Kidney (tissue), 14 donors: ENCODE data around the gene NRP2. TPM values are rescaled to one million over a fixed set of nuclear protein-coding genes. Genes with fewer than 3 reads are reported as not detected.

Experiments used
- DNase-seq, 5 donors: peaks; one replicate each; pipeline ENCODE4 v3.0.0-alpha.2; 2013 to 2020
- FAIRE-seq: peaks from 2 replicates; lab custom pipeline; 2012; peaks lifted over from hg19 to GRCh38; lab: Jason Lieb, UNC
- H3K27ac ChIP-seq, 2 donors: one replicate each; pipeline ENCODE4 v1.7.0; 2013; ENCODE audit warnings: low read depth in 2 of 2, low read length in 2 of 2, inconsistent platforms in 1 of 2
- H3K27me3 ChIP-seq: one replicate; pipeline ENCODE4 v1.7.1; 2013; ENCODE audit warnings: low read length, inconsistent platforms; ENCODE audit not compliant: control insufficient read depth, insufficient read depth
- H3K36me3 ChIP-seq, 3 donors: one replicate each; pipeline versions ENCODE4 v1.7.0 to v1.7.1; 2013; ENCODE audit warnings: low read length in 3 of 3, control low read depth in 1 of 3, inconsistent platforms in 1 of 3; ENCODE audit not compliant: insufficient read depth in 3 of 3, control insufficient read depth in 2 of 3
- H3K4me1 ChIP-seq, 3 donors: one replicate each; pipeline versions ENCODE4 v1.7.0 to v1.7.1; 2013; ENCODE audit warnings: low read length in 3 of 3, inconsistent platforms in 1 of 3, low read depth in 1 of 3; ENCODE audit not compliant: control insufficient read depth in 2 of 3, insufficient read depth in 2 of 3
- H3K4me3 ChIP-seq, 3 donors: one replicate each; pipeline versions ENCODE4 v1.7.0 to v1.8.1; 2013; ENCODE audit warnings: low read length in 3 of 3, control low read depth in 1 of 3, inconsistent platforms in 1 of 3
- H3K9ac ChIP-seq, 3 donors: one replicate each; pipeline versions ENCODE4 v1.7.0 to v1.7.1; 2013; ENCODE audit warnings: low read length in 3 of 3, control low read depth in 1 of 3, inconsistent platforms in 1 of 3
- H3K9me3 ChIP-seq, 3 donors: one replicate each; pipeline versions ENCODE4 v1.7.0 to v1.7.1; 2013; ENCODE audit warnings: low read length in 3 of 3, control low read depth in 1 of 3, inconsistent platforms in 1 of 3; ENCODE audit not compliant: control insufficient read depth in 2 of 3, insufficient read depth in 1 of 3
- intact Hi-C: fragments of 100-400 bp; cut with DNase I; formaldehyde crosslinking; loops from one replicate; pipeline ENCODE4 v1.11.1; 2022
- polyA plus RNA-seq: library from polyadenylated mRNA; stranded (reverse); fragments of 350-450 nt; fragmentation: Illumina TruSeq; extraction: RNeasy Lipid Tissue Mini Kit (QIAGEN cat#74804); gene quantifications from one replicate; pipeline ENCODE4 v1.2.3, GENCODE V29; 2014; ENCODE audit warnings: low read depth, low replicate concordance; ENCODE audit not compliant: insufficient read depth
- total RNA-seq: library from RNA; stranded (reverse); fragmentation: NEBNext Ultra II Directional; extraction: Animal tissue kit (Norgen Biotek cat#: 25700); gene quantifications from one replicate; pipeline ENCODE4 v1.2.1, GENCODE V29; 2021
- TF ChIP-seq, protein P1 (sequence below): IDR thresholded peaks from 3 replicates; pipeline ENCODE4 v1.5.1; 2012; ENCODE audit warnings: mild to moderate bottlenecking, moderate library complexity, borderline replicate concordance; ENCODE audit not compliant: insufficient read depth; ENCODE audit errors: extremely low read depth
- donor health status: control.
- donor health status: control.
- donor health status: control.
- donor health status: control.
- donor health status: control.
- donor health status: DM: yes; HTN: yes; CAD: no.
- donor health status: Normal renal cell carcinoma (clear cell type).

The NRP2 gene
- total and polyA plus RNA-seq, 2 donors from 2014 or later, result 2.3 to 37.7 TPM

DNA sequence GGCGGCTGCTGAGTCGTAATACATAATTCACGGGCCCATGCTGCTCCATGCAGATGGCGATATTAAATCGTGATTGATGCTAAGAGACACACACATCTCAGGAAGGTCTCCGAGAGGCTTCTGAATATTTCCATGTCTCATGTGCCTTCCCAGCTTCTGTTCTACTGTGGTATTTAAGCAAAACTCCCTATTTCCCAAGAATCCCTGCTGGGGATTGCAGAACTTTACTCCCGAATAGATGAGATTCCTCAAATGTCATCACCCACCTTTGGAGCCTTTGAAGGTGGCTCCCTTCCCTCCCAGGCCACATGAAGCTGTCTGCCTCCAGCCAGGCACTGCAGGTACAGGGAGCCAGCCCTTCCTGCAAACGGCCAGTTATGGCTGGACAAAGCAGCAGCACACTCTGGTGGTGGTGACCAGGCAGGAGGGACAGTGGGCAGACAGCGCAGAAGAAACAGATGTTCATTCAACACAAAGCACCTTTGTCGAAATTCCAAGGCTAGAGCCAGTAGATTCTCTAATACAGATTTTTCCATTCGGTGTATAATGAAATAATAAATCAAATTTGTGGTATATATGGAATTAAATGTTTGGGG is 14.1 kb downstream of the NRP2 start:
- Histone ChIP-seq H3K9ac (no peak overlapping the region), H3K27me3 (no peaks in the 10 kb centered on the region), H3K36me3 (no peaks in the 10 kb centered on the region), H3K9me3 (no peaks in the 10 kb centered on the region), H3K4me3 (no peak overlapping the region), H3K4me1 (peaks cover 0 to 13% (median 13%) of the 10 kb centered on the region in 3 donors), H3K27ac (no peak overlapping the region)
- intact Hi-C loops, result no loop called here
- TF ChIP-seq, protein P1, sequence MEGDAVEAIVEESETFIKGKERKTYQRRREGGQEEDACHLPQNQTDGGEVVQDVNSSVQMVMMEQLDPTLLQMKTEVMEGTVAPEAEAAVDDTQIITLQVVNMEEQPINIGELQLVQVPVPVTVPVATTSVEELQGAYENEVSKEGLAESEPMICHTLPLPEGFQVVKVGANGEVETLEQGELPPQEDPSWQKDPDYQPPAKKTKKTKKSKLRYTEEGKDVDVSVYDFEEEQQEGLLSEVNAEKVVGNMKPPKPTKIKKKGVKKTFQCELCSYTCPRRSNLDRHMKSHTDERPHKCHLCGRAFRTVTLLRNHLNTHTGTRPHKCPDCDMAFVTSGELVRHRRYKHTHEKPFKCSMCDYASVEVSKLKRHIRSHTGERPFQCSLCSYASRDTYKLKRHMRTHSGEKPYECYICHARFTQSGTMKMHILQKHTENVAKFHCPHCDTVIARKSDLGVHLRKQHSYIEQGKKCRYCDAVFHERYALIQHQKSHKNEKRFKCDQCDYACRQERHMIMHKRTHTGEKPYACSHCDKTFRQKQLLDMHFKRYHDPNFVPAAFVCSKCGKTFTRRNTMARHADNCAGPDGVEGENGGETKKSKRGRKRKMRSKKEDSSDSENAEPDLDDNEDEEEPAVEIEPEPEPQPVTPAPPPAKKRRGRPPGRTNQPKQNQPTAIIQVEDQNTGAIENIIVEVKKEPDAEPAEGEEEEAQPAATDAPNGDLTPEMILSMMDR, result peak; percentile 28
- DNase-seq (peak in 3 of 5 donors; percentile 49 to 66 (median 62)), FAIRE-seq (no peak)

- H3K36me3 ChIP-seq, result no peaks in the 10 kb centered on the region
- no peaks in the 10 kb centered on the region for H3K9me3 ChIP-seq
- DNase-seq (peak in 3 of 5 donors; percentile 58 to 70 (median 66)), FAIRE-seq (no peak)
- no peak overlapping the region for H3K9ac ChIP-seq
- no peak overlapping the region for H3K27ac ChIP-seq
- TF ChIP-seq, protein P1, result no peak
- H3K27me3 ChIP-seq, result no peaks in the 10 kb centered on the region
- peaks cover 0 to 13% (median 13%) of the 10 kb centered on the region in 3 donors for H3K4me1 ChIP-seq
- no peak overlapping the region for H3K4me3 ChIP-seq
- intact Hi-C loops, result no loop called here
These were observed 14.7 kb downstream of the NRP2 start for GRCh38 chr2:205696927-205697441.

GRCh38 chr2:205698286-205699268 is 16.3 kb downstream of the NRP2 start:
- no peak for FAIRE-seq

More at GRCh38 chr2:205698286-205699268, 16.3 kb downstream of the NRP2 start:
- Histone ChIP-seq H3K4me3 (no peak overlapping the region), H3K27ac (peak overlapping the region in 1 of 2 donors; percentile 41), H3K27me3 (no peaks in the 10 kb centered on the region), H3K36me3 (no peaks in the 10 kb centered on the region), H3K4me1 (peaks cover 0 to 17% (median 13%) of the 10 kb centered on the region in 3 donors), H3K9me3 (no peaks in the 10 kb centered on the region), H3K9ac (no peak overlapping the region)
- DNase-seq, result no peak
- TF ChIP-seq, protein P1, result no peak
- intact Hi-C loops, result no loop called here
